Activated CD8-positive, alpha-beta T cell treated with anti-CD3 and anti-CD28 coated beads for 36 hours (primary cell): ENCODE data around the gene COBL. TPM values are rescaled to one million over a fixed set of nuclear protein-coding genes. Genes with fewer than 3 reads are reported as not detected.

Source experiments
- ATAC-seq: fragments of 200-7000 bp; cut with Tn5 transposase; one replicate; pipeline ENCODE4 v1.10.0; 2021; ENCODE audit warnings: mild to moderate bottlenecking, moderate library complexity
- CTCF ChIA-PET: fragments of 350-600 bp; sonication (Branson Sonifier 250); formaldehyde crosslinking; loops from one replicate; lab custom pipeline; 2021; ENCODE audit warnings: antibody characterized with exemption; lab: Charles Lee
- POLR2A ChIA-PET: fragments of 350-600 bp; sonication (Branson Sonifier 250); formaldehyde crosslinking; loops from one replicate; lab custom pipeline; 2021; ENCODE audit warnings: antibody characterized with exemption; lab: Charles Lee
- DNase-seq: peaks from one replicate; pipeline ENCODE4 v3.0.0-alpha.2; 2020
- H3K27ac Mint-ChIP-seq: one replicate; pipeline ENCODE4 v1.8.0; 2021; ENCODE audit warnings: mild to moderate bottlenecking, mixed read lengths
- H3K27me3 Mint-ChIP-seq: one replicate; pipeline ENCODE4 v1.8.0; 2021; ENCODE audit warnings: mixed read lengths
- H3K36me3 Mint-ChIP-seq: one replicate; pipeline ENCODE4 v1.8.0; 2021; ENCODE audit warnings: low read depth, mixed read lengths
- H3K4me1 Mint-ChIP-seq: one replicate; pipeline ENCODE4 v1.8.0; 2021; ENCODE audit warnings: low read depth, mixed read lengths
- H3K4me3 Mint-ChIP-seq: one replicate; pipeline ENCODE4 v1.8.0; 2021; ENCODE audit warnings: mild to moderate bottlenecking, moderate library complexity, mixed read lengths
- H3K9me3 Mint-ChIP-seq: one replicate; pipeline ENCODE4 v1.8.0; 2021; ENCODE audit warnings: mixed read lengths
- CTCF ChIP-seq: fragments of 200-600 bp; IDR thresholded peaks from one replicate; pipeline ENCODE4 v1.8.0; 2022; ENCODE audit warnings: antibody characterized with exemption, mild to moderate bottlenecking
- intact Hi-C: fragments of 100-400 bp; cut with micrococcal nuclease; formaldehyde crosslinking; loops from one replicate; pipeline ENCODE4 v1.10.0; 2022
- total RNA-seq, 2 experiments: library from RNA; stranded (reverse); gene quantifications; one replicate each; pipeline ENCODE4 v1.2.3, GENCODE V29; 2021

Gene COBL
- total RNA-seq, 2 experiments from 2014 or later, result not detected

- POLR2A ChIA-PET, result no interaction called here
- H3K9me3 Mint-ChIP-seq, result no peaks in the 10 kb centered on the region
- no peak overlapping the region for H3K4me3 Mint-ChIP-seq
- H3K27ac Mint-ChIP-seq, result no peak overlapping the region
- no peaks in the 10 kb centered on the region for H3K4me1 Mint-ChIP-seq
- H3K36me3 Mint-ChIP-seq, result no peaks in the 10 kb centered on the region
- CTCF ChIA-PET, result no interaction called here
- no peak for TF ChIP-seq CTCF
- ATAC-seq, result no peak
- no peaks in the 10 kb centered on the region for H3K27me3 Mint-ChIP-seq
- no peak for DNase-seq
- intact Hi-C loops, result no loop called here
These were observed 271.1 kb downstream of the COBL start for GRCh38 chr7:51045319-51046102.

- Mint-ChIP-seq H3K36me3 (no peaks in the 10 kb centered on the region), H3K9me3 (no peaks in the 10 kb centered on the region), H3K27me3 (no peaks in the 10 kb centered on the region), H3K4me1 (no peaks in the 10 kb centered on the region), H3K4me3 (no peak overlapping the region), H3K27ac (no peak overlapping the region)
- intact Hi-C loops, result no loop called here
- DNase-seq (no peak), ATAC-seq (no peak)
- ChIA-PET POLR2A (no interaction called here), CTCF (no interaction called here)
- TF ChIP-seq CTCF, result no peak
These were observed 273.1 kb downstream of the COBL start for GRCh38 chr7:51043461-51043860.

GRCh38 chr7:51040787-51041186 lies 275.8 kb downstream of the COBL start:
- H3K4me3 Mint-ChIP-seq, result no peak overlapping the region
- no peak for TF ChIP-seq CTCF
- no peak overlapping the region for H3K27ac Mint-ChIP-seq
- H3K4me1 Mint-ChIP-seq, result no peaks in the 10 kb centered on the region
- ChIA-PET POLR2A (no interaction called here), CTCF (no interaction called here)
- intact Hi-C loops, result no loop called here
- no peaks in the 10 kb centered on the region for H3K27me3 Mint-ChIP-seq
- ATAC-seq (no peak), DNase-seq (no peak)
- no peaks in the 10 kb centered on the region for H3K36me3 Mint-ChIP-seq
- no peaks in the 10 kb centered on the region for H3K9me3 Mint-ChIP-seq

- DNase-seq, result no peak
- ATAC-seq, result no peak
- no peak for TF ChIP-seq CTCF
- Mint-ChIP-seq H3K36me3 (no peaks in the 10 kb centered on the region), H3K27ac (no peak overlapping the region), H3K27me3 (no peaks in the 10 kb centered on the region), H3K4me1 (no peaks in the 10 kb centered on the region), H3K4me3 (no peak overlapping the region), H3K9me3 (no peaks in the 10 kb centered on the region)
- intact Hi-C loops, result no loop called here
- ChIA-PET CTCF (no interaction called here), POLR2A (no interaction called here)
These were observed 278.0 kb downstream of the COBL start for GRCh38 chr7:51038573-51038972.

- ChIA-PET CTCF (no interaction called here), POLR2A (no interaction called here)
- no peaks in the 10 kb centered on the region for H3K36me3 Mint-ChIP-seq
- intact Hi-C loops, result no loop called here
- no peaks in the 10 kb centered on the region for H3K9me3 Mint-ChIP-seq
- no peak overlapping the region for H3K4me3 Mint-ChIP-seq
- H3K27ac Mint-ChIP-seq, result no peak overlapping the region
- TF ChIP-seq CTCF, result no peak
- no peaks in the 10 kb centered on the region for H3K4me1 Mint-ChIP-seq
- H3K27me3 Mint-ChIP-seq, result no peaks in the 10 kb centered on the region
- no peak for DNase-seq
- ATAC-seq, result no peak
These were observed 280.9 kb downstream of the COBL start for GRCh38 chr7:51035716-51036115.
